Measurements from ENCODE around the gene SPHK1.

The SPHK1 gene

GRCh38 chr17:76367642-76368041, 16.8 kb upstream of the SPHK1 start:
- H3F3A ChIP-seq (ENCODE audit: insufficient read depth, low read length): no peaks in the 10 kb centered on the region
- no peak overlapping the region for H3K27ac ChIP-seq (ENCODE audit: low read depth, low read length, poor library complexity, severe bottlenecking)
- no peaks in the 10 kb centered on the region; the same call in 1 of the 2 replicates for H3K36me3 ChIP-seq (ENCODE audit: insufficient read depth, low read length)
- peaks cover 15% of the 10 kb centered on the region for H3K4me1 ChIP-seq (ENCODE audit: insufficient read depth, low read length, severe bottlenecking)
- H2AFZ ChIP-seq (ENCODE audit: low read length): no peak overlapping the region
- H3K79me2 ChIP-seq (ENCODE audit: insufficient read depth, low read length): no peaks in the 10 kb centered on the region
- H3K9ac ChIP-seq (ENCODE audit: low read length): no peak overlapping the region
- no peaks in the 10 kb centered on the region for H3K27me3 ChIP-seq (ENCODE audit: insufficient read depth, low read length)
- no peaks in the 10 kb centered on the region for H3K9me2 ChIP-seq (ENCODE audit: low read depth, low read length)
- H3K9me3 ChIP-seq (ENCODE audit: low read length): no peaks in the 10 kb centered on the region
- no peak overlapping the region for H3K4me2 ChIP-seq (ENCODE audit: low read length)
- TF ChIP-seq EZH2 (IDR thresholded peaks at IDR 0.05; ENCODE audit: borderline replicate concordance, low read length): no peak
- no peak for TF ChIP-seq CTCF (IDR thresholded peaks at IDR 0.05; ENCODE audit: low read length)
- H4K20me1 ChIP-seq (ENCODE audit: insufficient read depth, low read length): no peaks in the 10 kb centered on the region
- no peak overlapping the region for H3K4me3 ChIP-seq (ENCODE audit: low read depth, low read length, poor library complexity, severe bottlenecking)

GRCh38 chr17:76368545-76368944, 15.9 kb upstream of the SPHK1 start:
- Histone ChIP-seq H3K36me3 (ENCODE audit: insufficient read depth, low read length) (no peaks in the 10 kb centered on the region; the same call in 1 of the 2 replicates), H3K4me3 (ENCODE audit: low read depth, low read length, poor library complexity, severe bottlenecking) (peak overlapping the region; percentile 26), H3K79me2 (ENCODE audit: insufficient read depth, low read length) (no peaks in the 10 kb centered on the region), H3K9me3 (ENCODE audit: low read length) (no peaks in the 10 kb centered on the region), H3F3A (ENCODE audit: insufficient read depth, low read length) (no peaks in the 10 kb centered on the region), H3K27me3 (ENCODE audit: insufficient read depth, low read length) (no peaks in the 10 kb centered on the region), H3K27ac (ENCODE audit: low read depth, low read length, poor library complexity, severe bottlenecking) (no peak overlapping the region), H3K9me2 (ENCODE audit: low read depth, low read length) (no peaks in the 10 kb centered on the region), H2AFZ (ENCODE audit: low read length) (no peak overlapping the region), H3K4me2 (ENCODE audit: low read length) (peak overlapping the region; percentile 48; the same call in 1 of the 2 replicates), H4K20me1 (ENCODE audit: insufficient read depth, low read length) (no peaks in the 10 kb centered on the region), H3K9ac (ENCODE audit: low read length) (no peak overlapping the region), H3K4me1 (ENCODE audit: insufficient read depth, low read length, severe bottlenecking) (peaks cover 10% of the 10 kb centered on the region)
- no peak for TF ChIP-seq EZH2 (IDR thresholded peaks at IDR 0.05; ENCODE audit: borderline replicate concordance, low read length)
- TF ChIP-seq CTCF (IDR thresholded peaks at IDR 0.05; ENCODE audit: low read length): no peak

GRCh38 chr17:76369379-76369778, 15.0 kb upstream of the SPHK1 start:
- TF ChIP-seq EZH2 (IDR thresholded peaks at IDR 0.05; ENCODE audit: borderline replicate concordance, low read length) (no peak), CTCF (IDR thresholded peaks at IDR 0.05; ENCODE audit: low read length) (no peak)
- no peaks in the 10 kb centered on the region for H3K9me2 ChIP-seq (ENCODE audit: low read depth, low read length)
- H4K20me1 ChIP-seq (ENCODE audit: insufficient read depth, low read length): no peaks in the 10 kb centered on the region
- no peaks in the 10 kb centered on the region for H3K36me3 ChIP-seq (ENCODE audit: insufficient read depth, low read length)
- peaks cover 10% of the 10 kb centered on the region for H3K4me1 ChIP-seq (ENCODE audit: insufficient read depth, low read length, severe bottlenecking)
- no peaks in the 10 kb centered on the region for H3F3A ChIP-seq (ENCODE audit: insufficient read depth, low read length)
- no peak overlapping the region for H2AFZ ChIP-seq (ENCODE audit: low read length)
- H3K4me3 ChIP-seq (ENCODE audit: low read depth, low read length, poor library complexity, severe bottlenecking): no peak overlapping the region
- H3K4me2 ChIP-seq (ENCODE audit: low read length): no peak overlapping the region
- no peaks in the 10 kb centered on the region for H3K9me3 ChIP-seq (ENCODE audit: low read length)
- no peaks in the 10 kb centered on the region for H3K79me2 ChIP-seq (ENCODE audit: insufficient read depth, low read length)
- H3K27ac ChIP-seq (ENCODE audit: low read depth, low read length, poor library complexity, severe bottlenecking): no peak overlapping the region
- H3K9ac ChIP-seq (ENCODE audit: low read length): no peak overlapping the region
- no peaks in the 10 kb centered on the region for H3K27me3 ChIP-seq (ENCODE audit: insufficient read depth, low read length)

All from OCI-LY1 (cell line).